GM18907 (cell line): ENCODE data around the gene PDLIM3.

ENCODE experiments used
- ATAC-seq: cut with Tn5 transposase; IDR thresholded peaks from one replicate; pipeline ENCODE4 v1.9.1; 2021; ENCODE audit warnings: mild to moderate bottlenecking, moderate library complexity; ENCODE audit not compliant: unreplicated experiment

PDLIM3 gene

GRCh38 chr4:185472103-185472542 is 63.2 kb downstream of the PDLIM3 start:
- no peak for ATAC-seq

GRCh38 chr4:185471235-185472102 is 63.8 kb downstream of the PDLIM3 start, which contains the start of gene CCDC110:
Gene CCDC110 (minus strand): TSS chr4:185471733. CDS start chr4:185471683, 50 bp downstream.
- ATAC-seq = peak; percentile 89

GRCh38 chr4:185470501-185471195 is 64.7 kb downstream of the PDLIM3 start:
- ATAC-seq = peak; percentile 25

GRCh38 chr4:185469580-185470154 is 65.6 kb downstream of the PDLIM3 start:
- no peak for ATAC-seq

GRCh38 chr4:185468999-185469398 is 66.3 kb downstream of the PDLIM3 start:
- ATAC-seq = no peak

- no peak for ATAC-seq
Measured at GRCh38 chr4:185467991-185468390, 67.3 kb downstream of the PDLIM3 start.

GRCh38 chr4:185467101-185467500 is 68.2 kb downstream of the PDLIM3 start:
- ATAC-seq = no peak

- ATAC-seq = no peak
Measured at GRCh38 chr4:185465707-185466106, 69.6 kb downstream of the PDLIM3 start.

- no peak for ATAC-seq
Measured at GRCh38 chr4:185464887-185465286, 70.4 kb downstream of the PDLIM3 start.

GRCh38 chr4:185464183-185464582 is 71.1 kb downstream of the PDLIM3 start:
- no peak for ATAC-seq

- no peak for ATAC-seq
Measured at GRCh38 chr4:185463541-185463940, 71.8 kb downstream of the PDLIM3 start.

GRCh38 chr4:185461565-185461964 is 73.7 kb downstream of the PDLIM3 start:
- no peak for ATAC-seq

GRCh38 chr4:185457136-185457535 is 78.2 kb downstream of the PDLIM3 start:
- ATAC-seq = no peak

- ATAC-seq = no peak
Measured at GRCh38 chr4:185456131-185456530, 79.2 kb downstream of the PDLIM3 start.
